GM12892 (cell line): ENCODE results near the gene ATP2B2.

Experiments
- DNase-seq: peaks from one replicate; pipeline ENCODE4 v3.0.0; 2011; ENCODE audit not compliant: insufficient read length
- FAIRE-seq: peaks from 2 replicates; lab custom pipeline; 2011; peaks lifted over from hg19 to GRCh38; lab: Jason Lieb, UNC
- POLR2A ChIP-seq: IDR thresholded peaks from 2 replicates; pipeline ENCODE4 v1.6.1; 2011; ENCODE audit warnings: low read depth, low read length, control low read depth
- POLR2AphosphoS5 ChIP-seq: IDR thresholded peaks from 2 replicates; pipeline ENCODE4 v1.6.1; 2011; ENCODE audit warnings: low read depth, low read length, control low read depth
- TAF1 ChIP-seq: IDR thresholded peaks from 2 replicates; pipeline ENCODE4 v1.6.1; 2011; ENCODE audit warnings: low read depth, mild to moderate bottlenecking, control low read depth, low read length, borderline replicate concordance

ATP2B2 gene

GRCh38 chr3:10404377-10404776, 101.0 kb downstream of the ATP2B2 start:
- TF ChIP-seq POLR2AphosphoS5: no peak
- no peak for TF ChIP-seq POLR2A
- TF ChIP-seq TAF1: no peak
- no peak for FAIRE-seq

DNA sequence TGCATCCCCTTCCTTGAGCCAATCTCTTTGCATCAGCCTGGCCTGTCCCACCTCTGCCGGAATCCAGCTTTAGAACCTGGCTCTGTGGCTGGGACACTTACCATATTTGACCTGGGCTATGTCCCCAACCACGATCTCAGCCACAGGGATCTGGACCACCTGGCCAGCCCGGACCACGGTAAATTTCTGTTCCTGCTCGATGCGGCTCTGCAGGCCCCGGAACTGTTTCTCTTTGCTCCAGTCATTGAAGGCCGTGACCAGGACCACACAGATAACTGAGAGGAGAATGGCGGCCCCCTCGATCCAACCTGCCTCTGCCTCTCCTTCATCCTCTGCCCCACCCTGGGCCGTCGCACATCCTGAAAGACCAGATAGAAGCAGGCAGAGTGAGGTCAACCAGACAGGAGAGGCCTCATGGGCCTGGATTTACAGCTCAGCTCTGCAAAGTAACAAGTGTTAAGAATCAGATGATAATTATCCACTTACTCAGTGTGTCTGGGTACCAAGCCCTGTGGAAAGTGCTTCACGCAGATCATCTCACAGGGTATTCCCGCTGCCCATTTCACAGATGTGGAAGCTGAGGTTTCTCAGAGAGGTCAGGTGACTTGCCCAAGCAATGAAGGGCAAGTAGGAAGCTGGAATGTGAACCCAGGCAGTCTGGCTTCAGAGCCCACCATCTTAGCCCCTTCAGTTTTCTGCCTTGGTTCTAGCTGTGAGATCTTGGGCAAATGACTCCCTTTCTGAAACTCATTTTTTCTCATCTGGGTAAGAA, 103.2 kb downstream of the ATP2B2 start:
- TF ChIP-seq TAF1 (no peak), POLR2A (no peak), POLR2AphosphoS5 (no peak)

More at GRCh38 chr3:10404377-10404776, 101.0 kb downstream of the ATP2B2 start:
- DNase-seq: no peak

DNA sequence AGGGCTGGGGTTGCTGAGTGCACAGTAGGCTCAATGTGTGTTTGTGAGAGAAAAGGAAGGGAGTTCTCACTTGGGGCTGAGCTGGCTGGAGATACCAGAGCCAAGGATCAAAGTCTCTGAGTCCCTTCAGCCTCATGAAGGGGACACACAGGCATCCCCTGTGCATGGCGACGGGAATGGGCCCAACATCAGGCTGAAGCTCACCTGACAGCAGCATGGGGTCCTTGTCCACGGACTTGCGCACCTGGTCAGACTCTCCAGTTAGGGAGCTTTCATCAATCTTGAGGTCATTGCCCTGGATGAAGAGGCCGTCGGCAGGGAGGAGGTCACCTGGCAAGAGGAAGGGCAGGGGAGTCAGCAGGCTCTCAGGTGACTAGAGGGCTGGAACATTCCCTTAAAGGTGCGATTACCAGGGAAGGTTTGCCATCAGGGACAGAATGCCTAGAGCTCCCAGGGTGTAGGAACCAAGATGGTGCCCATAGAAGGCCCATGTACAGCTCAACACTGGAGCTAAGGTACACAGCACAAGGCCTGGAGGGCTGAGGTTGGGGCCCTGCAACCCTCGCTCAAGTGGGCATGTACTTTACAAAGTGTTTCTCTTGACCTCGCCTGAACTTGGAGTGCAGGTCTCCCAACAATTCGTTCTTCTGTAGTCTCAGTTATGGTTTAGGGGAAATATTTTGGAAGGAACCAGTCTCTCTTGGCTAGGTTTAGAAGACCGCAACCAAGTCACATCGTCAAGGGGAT, 104.5 kb downstream of the ATP2B2 start:
- FAIRE-seq (no peak), DNase-seq (no peak)
- TF ChIP-seq POLR2AphosphoS5: no peak
- TF ChIP-seq POLR2A: no peak
- TF ChIP-seq TAF1: no peak

More for the DNA sequence above, 103.2 kb downstream of the ATP2B2 start:
- DNase-seq (no peak), FAIRE-seq (no peak)

- DNase-seq (no peak), FAIRE-seq (no peak)
- TF ChIP-seq POLR2AphosphoS5 (no peak), POLR2A (no peak)
Measured at GRCh38 chr3:10400050-10400748, 105.2 kb downstream of the ATP2B2 start.

GRCh38 chr3:10399634-10400033, 105.8 kb downstream of the ATP2B2 start:
- DNase-seq (no peak), FAIRE-seq (no peak)
- TF ChIP-seq TAF1 (no peak), POLR2AphosphoS5 (no peak), POLR2A (no peak)

GRCh38 chr3:10398341-10398740, 107.0 kb downstream of the ATP2B2 start:
- TF ChIP-seq POLR2AphosphoS5: no peak
- TF ChIP-seq TAF1: no peak
- TF ChIP-seq POLR2A: no peak
- FAIRE-seq: no peak
- DNase-seq: no peak

DNA sequence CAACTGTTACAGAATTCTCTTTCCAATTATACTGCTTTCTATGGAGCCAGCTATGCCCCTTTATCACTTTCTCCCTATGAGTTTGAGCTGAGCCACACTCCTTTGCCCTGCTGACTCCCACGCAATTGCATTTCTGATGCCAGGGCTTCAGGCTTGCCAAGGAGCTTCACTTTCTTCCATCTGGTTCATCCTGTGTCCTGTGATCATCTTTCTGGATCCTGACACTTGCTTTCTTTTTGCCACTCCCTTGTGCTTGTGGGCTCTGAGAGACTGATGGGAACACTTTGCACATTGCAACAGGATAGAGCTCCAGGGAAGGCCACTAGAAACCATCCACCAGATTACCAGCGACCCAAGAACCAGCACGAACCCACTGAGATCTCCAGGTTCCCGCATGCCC, 107.5 kb downstream of the ATP2B2 start:
- no peak for TF ChIP-seq TAF1
- no peak for TF ChIP-seq POLR2A
- no peak for TF ChIP-seq POLR2AphosphoS5
- FAIRE-seq: no peak
- DNase-seq: no peak

DNA sequence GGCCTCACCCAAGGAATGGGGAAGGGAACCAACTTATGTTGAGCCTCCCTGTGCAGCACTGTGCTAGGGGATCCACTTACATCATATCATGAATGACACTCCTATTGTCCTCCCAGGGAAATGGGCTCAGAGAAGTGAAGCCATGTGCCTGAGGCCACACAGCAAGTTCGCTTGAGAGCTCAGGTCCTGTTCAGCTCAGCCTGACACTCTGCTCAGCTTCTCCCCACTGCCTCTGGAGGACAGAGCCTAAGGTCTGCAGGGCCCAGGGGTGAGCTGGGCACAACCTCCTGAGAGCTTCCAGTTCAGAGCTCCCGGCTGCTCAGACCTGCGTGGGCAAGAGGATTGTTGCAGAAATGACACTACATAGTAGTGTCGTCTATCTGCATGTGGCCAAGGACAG, 108.5 kb downstream of the ATP2B2 start:
- no peak for FAIRE-seq
- no peak for DNase-seq
- TF ChIP-seq POLR2AphosphoS5: no peak
- no peak for TF ChIP-seq TAF1
- TF ChIP-seq POLR2A: no peak

DNA sequence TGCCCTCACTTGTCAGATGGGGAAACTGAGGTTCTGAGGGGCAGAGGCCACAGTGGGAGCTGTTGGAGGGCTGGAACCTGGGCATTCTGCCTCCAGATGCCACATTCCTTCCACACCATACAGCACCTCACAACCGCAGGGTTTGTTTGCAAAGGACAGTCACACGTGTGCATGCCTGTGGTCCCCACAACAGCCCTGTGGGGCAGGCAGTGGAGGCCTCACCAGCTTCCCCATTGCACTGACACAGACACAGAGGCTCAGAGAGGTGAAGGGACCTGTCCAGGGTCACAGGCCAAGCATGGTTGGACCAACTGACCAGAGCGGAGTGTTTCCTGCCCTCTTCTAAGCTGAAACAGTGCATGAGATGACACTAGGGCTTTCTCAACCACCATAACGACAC, 109.3 kb downstream of the ATP2B2 start:
- no peak for DNase-seq
- TF ChIP-seq POLR2AphosphoS5 (no peak), TAF1 (no peak), POLR2A (no peak)
- no peak for FAIRE-seq

GRCh38 chr3:10395671-10396070, 109.7 kb downstream of the ATP2B2 start:
- DNase-seq (no peak), FAIRE-seq (no peak)
- TF ChIP-seq POLR2A (no peak), POLR2AphosphoS5 (no peak), TAF1 (no peak)

- TF ChIP-seq TAF1 (no peak), POLR2AphosphoS5 (no peak), POLR2A (no peak)
- no peak for DNase-seq
- FAIRE-seq: no peak
Measured at GRCh38 chr3:10395196-10395595, 110.2 kb downstream of the ATP2B2 start.
